Measurements from ENCODE around the gene SAMM50. TPM values are rescaled to one million over a fixed set of nuclear protein-coding genes. Genes with fewer than 3 reads are reported as not detected.
A peak's percentile ranks its signal among the peaks of the same experiment; 100 is the strongest.

The SAMM50 gene
- total and polyA plus RNA-seq, 2 donors (not counting 3 experiments of a cell fraction or from before 2014, with no cell fraction given): 42.9 to 56.2 TPM

DNA sequence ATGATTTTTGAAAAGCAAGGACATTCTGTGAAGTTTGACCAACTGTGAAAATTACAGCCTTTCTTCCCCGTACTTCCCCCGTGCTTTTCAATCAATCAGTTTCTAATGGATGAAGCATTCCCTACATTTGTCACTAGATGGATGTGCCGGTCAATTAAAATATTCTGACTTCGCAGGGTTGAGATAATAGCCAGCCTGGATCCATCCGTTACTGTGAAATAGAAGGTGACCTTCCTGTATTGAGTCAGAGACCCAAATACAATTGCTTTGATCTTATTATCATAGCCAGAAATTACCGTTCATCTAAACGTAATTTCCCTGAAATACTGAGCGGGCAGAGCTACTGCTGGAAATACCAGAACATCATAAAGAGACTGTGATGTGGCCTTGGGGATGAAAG, 47.8 kb downstream of the SAMM50 start:
- H3K9ac ChIP-seq (replicated peaks; ENCODE audit: extremely low read depth, insufficient read depth, low read length): no peak overlapping the region
- H3K4me2 ChIP-seq (ENCODE audit: insufficient read depth, low read length): no peak overlapping the region
- no peak overlapping the region for H3K4me3 ChIP-seq (replicated peaks in 1 of 3; ENCODE audit: insufficient read depth in 1 of 3, low read depth in 1 of 3, low read length in 3 of 3)
- no peaks in the 10 kb centered on the region for H3K9me1 ChIP-seq (replicated peaks; ENCODE audit: control insufficient read depth, extremely low read depth, insufficient read depth, low read length)
- no peak overlapping the region for H2AFZ ChIP-seq (ENCODE audit: low read depth, low read length)
- BruUV-seq (replicated peaks): no TSS peak
- intact Hi-C loops (cut with micrococcal nuclease): loop anchor here (1.0 to 2.0 kb wide), 2 partner anchors 18 to 82 kb away; no protein-coding TSS in a partner anchor
- H3K9me3 ChIP-seq (replicated peaks; ENCODE audit: control insufficient read depth, insufficient read depth, low read length): no peaks in the 10 kb centered on the region
- H3K36me3 ChIP-seq (ENCODE audit: control insufficient read depth in 2 of 2, extremely low read depth in 1 of 2, insufficient read depth in 2 of 2, low read length in 2 of 2): peaks cover 2 to 6% of the 10 kb centered on the region in 2 experiments
- H3K27me3 ChIP-seq (ENCODE audit: control insufficient read depth in 2 of 2, insufficient read depth in 2 of 2, low read length in 2 of 2): no peaks in the 10 kb centered on the region
- dilution Hi-C loops (cut with MboI; ENCODE audit: extremely low pct_ligation_motif_present, low sequenced_read_pairs): no loop called here
- H3K27ac ChIP-seq (ENCODE audit: insufficient read depth, low read depth, low read length): no peak overlapping the region
- TF ChIP-seq FOS (IDR thresholded peaks at IDR 0.05; ENCODE audit: borderline replicate concordance, insufficient read depth, low read length) (no peak), JUN (IDR thresholded peaks at IDR 0.05; ENCODE audit: borderline replicate concordance, insufficient read depth, insufficient read length, low read depth) (no peak), POLR2A (IDR thresholded peaks at IDR 0.05; ENCODE audit: low read depth, low read length) (no peak), GATA2 (IDR thresholded peaks at IDR 0.05; ENCODE audit: insufficient read depth, insufficient read length, low read depth, low read length) (no peak), EZH2 (IDR thresholded peaks at IDR 0.05; ENCODE audit: borderline replicate concordance, low read depth, low read length, severe bottlenecking) (no peak), CTCF (IDR thresholded peaks at IDR 0.05; ENCODE audit: extremely low read depth in 1 of 2, insufficient read depth in 1 of 2, low read depth in 1 of 2, low read length in 2 of 2) (no peak), MYC (IDR thresholded peaks at IDR 0.05; ENCODE audit: low read depth, low read length) (no peak), POLR2AphosphoS5 (IDR thresholded peaks at IDR 0.05; ENCODE audit: insufficient read depth, low read depth, low read length) (no peak)
- POLR2A ChIA-PET: no interaction called here
- FAIRE-seq (no peak), DNase-seq (ENCODE audit: low read depth, low spot score) (peak; percentile 31)
- H3K79me2 ChIP-seq (ENCODE audit: control insufficient read depth, insufficient read depth, low read length): no peaks in the 10 kb centered on the region
- H3K4me1 ChIP-seq (ENCODE audit: control insufficient read depth, extremely low read depth, insufficient read depth, low read length): peaks cover 14% of the 10 kb centered on the region
- no peaks in the 10 kb centered on the region for H4K20me1 ChIP-seq (replicated peaks; ENCODE audit: control insufficient read depth, extremely low read depth, insufficient read depth, low read length)
- CTCF ChIA-PET: interaction anchor here (1.1 to 5.3 kb wide), 15 partner anchors 8 to 624 kb away, joined by 3 to 111 read pairs (median 5); partner anchors contain the start of gene PARVB

Measured in endothelial cell of umbilical vein (primary cell).